OCI-LY3 (cell line): ENCODE results near the gene TATDN2.
A peak's percentile ranks its signal among the peaks of the same experiment; 100 is the strongest.

Experiments used
- H2AFZ ChIP-seq: fragments of 200-600, 300-600 bp; shearing (Covaris generic); 2 replicates; pipeline ENCODE4 v1.6.0; 2014; ENCODE audit warnings: antibody characterized with exemption, low read depth, low read length
- H3K27ac ChIP-seq: fragments of 200-600, 300-600 bp; sonication (generic); 2 replicates; pipeline ENCODE4 v1.5.1; 2014; ENCODE audit warnings: mild to moderate bottlenecking, low read length, moderate library complexity, mixed read lengths
- H3K27me3 ChIP-seq: fragments of 200-600, 300-600 bp; sonication (generic); 2 replicates; pipeline ENCODE4 v1.6.1; 2014; ENCODE audit warnings: low read depth, low read length, mixed read lengths
- H3K36me3 ChIP-seq: fragments of 200-600, 300-600 bp; sonication (generic); replicated peaks from 2 replicates; pipeline ENCODE3; 2014; ENCODE audit warnings: low read depth, low read length, mixed read lengths
- H3K4me1 ChIP-seq: fragments of 300-600, 200-600 bp; sonication (generic); 2 replicates; pipeline ENCODE4 v1.6.1; 2014; ENCODE audit warnings: low read length, mixed read lengths
- H3K4me2 ChIP-seq: fragments of 200-600, 300-600 bp; sonication (generic); 2 replicates; pipeline ENCODE4 v1.6.1; 2014; ENCODE audit warnings: low read length, mixed read lengths
- H3K4me3 ChIP-seq: fragments of 300-600, 200-600 bp; sonication (generic); 2 replicates; pipeline ENCODE4 v1.5.1; 2014; ENCODE audit warnings: antibody characterized with exemption, mild to moderate bottlenecking, low read length, moderate library complexity
- H3K79me2 ChIP-seq: fragments of 300-600, 200-600 bp; shearing (Covaris generic); 2 replicates; pipeline ENCODE4 v1.6.1; 2014; ENCODE audit warnings: mild to moderate bottlenecking, low read length, mixed read lengths
- H3K9ac ChIP-seq: fragments of 300-600, 200-600 bp; shearing (Covaris generic); 2 replicates; pipeline ENCODE4 v1.6.0; 2014; ENCODE audit warnings: mild to moderate bottlenecking, low read length, moderate library complexity
- H3K9me3 ChIP-seq: fragments of 200-600, 300-600 bp; shearing (Covaris generic); 2 replicates; pipeline ENCODE4 v1.6.1; 2014; ENCODE audit warnings: low read length, mixed read lengths; ENCODE audit not compliant: insufficient read depth
- H4K20me1 ChIP-seq: fragments of 200-600, 300-600 bp; sonication (generic); 2 replicates; pipeline ENCODE4 v1.6.1; 2016; ENCODE audit warnings: low read length, mixed read lengths; ENCODE audit not compliant: insufficient read depth
- CTCF ChIP-seq: fragments of 200-600, 300-600 bp; sonication (generic); IDR thresholded peaks from 2 replicates; pipeline ENCODE4 v1.5.1; 2014; ENCODE audit warnings: antibody characterized with exemption, low read length, low read depth
- EZH2phosphoT487 ChIP-seq: fragments of 200-600 bp; shearing (Covaris generic); IDR thresholded peaks from 2 replicates; pipeline ENCODE4 v1.6.1; 2018; ENCODE audit warnings: antibody characterized with exemption, mixed run types, low read depth

The TATDN2 gene

DNA sequence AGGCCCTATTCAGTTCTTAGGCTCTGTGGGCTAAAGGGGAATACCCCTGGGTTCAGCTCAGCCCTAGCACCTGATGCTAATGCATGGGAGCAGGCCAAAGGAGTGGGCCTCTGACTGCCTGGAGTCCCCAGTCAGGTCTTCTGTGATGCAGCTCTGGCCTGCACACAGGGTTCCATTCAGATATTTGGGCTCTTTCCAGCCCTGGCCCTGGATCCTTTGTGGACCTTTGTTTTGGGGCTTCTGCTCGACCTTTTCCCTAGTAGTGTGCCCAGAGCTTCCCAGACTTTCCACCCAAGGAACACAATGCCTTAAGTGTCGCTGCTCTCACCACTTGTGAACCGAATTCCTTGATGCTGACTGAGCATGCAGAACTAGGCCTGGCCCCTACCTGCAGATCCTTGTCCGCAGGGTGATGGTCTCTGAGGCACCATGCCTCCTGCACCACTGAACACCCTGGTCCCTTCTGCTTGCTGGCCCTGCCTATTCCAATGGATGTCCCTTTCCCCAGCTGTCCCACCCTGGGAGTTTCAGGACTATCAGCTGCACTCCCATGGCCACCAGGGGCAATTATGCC lies 67.6 kb downstream of the TATDN2 start:
- Histone ChIP-seq H3K36me3 (peaks cover 68% of the 10 kb centered on the region), H4K20me1 (peaks cover 17% of the 10 kb centered on the region)

GRCh38 chr3:10317311-10317960 lies 69.2 kb downstream of the TATDN2 start:
- no peak overlapping the region for H3K4me2 ChIP-seq
- no peaks in the 10 kb centered on the region for H3K9me3 ChIP-seq
- H3K4me1 ChIP-seq: peaks cover 9% of the 10 kb centered on the region
- TF ChIP-seq CTCF (no peak), EZH2phosphoT487 (no peak)
- peaks cover 53% of the 10 kb centered on the region for H3K36me3 ChIP-seq
- no peak overlapping the region for H3K27ac ChIP-seq
- H3K79me2 ChIP-seq: peaks cover 40% of the 10 kb centered on the region
- no peak overlapping the region for H2AFZ ChIP-seq
- H3K9ac ChIP-seq: no peak overlapping the region
- H4K20me1 ChIP-seq: peaks cover 14% of the 10 kb centered on the region; the same call in 1 of the 2 replicates
- no peaks in the 10 kb centered on the region for H3K27me3 ChIP-seq
- H3K4me3 ChIP-seq: no peak overlapping the region

More for the DNA sequence above, 67.6 kb downstream of the TATDN2 start:
- H3K27me3 ChIP-seq: no peaks in the 10 kb centered on the region
- no peaks in the 10 kb centered on the region for H3K9me3 ChIP-seq
- H3K79me2 ChIP-seq: peaks cover 39% of the 10 kb centered on the region
- no peak overlapping the region for H3K4me2 ChIP-seq
- no peak overlapping the region for H3K27ac ChIP-seq
- H2AFZ ChIP-seq: no peak overlapping the region
- H3K4me1 ChIP-seq: peaks cover 12% of the 10 kb centered on the region
- H3K9ac ChIP-seq: no peak overlapping the region
- TF ChIP-seq EZH2phosphoT487 (no peak), CTCF (no peak)
- H3K4me3 ChIP-seq: no peak overlapping the region

DNA sequence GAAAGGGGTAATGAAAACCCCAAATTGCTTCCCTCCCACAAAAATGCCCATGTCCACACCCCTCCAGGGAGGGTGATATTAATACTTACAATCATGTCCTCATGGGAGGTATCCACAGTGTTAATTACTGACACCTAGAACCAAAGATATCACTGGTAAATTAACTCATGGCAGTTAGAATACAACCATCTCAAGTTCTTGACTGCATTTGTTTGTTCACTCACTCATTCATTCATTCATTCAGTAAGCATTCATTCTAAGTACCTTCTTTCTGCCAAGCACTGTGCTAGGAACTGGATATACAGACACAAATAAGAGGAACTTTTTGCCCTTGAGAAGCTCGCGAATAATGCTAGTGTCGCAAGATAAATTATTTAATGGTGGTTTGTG lies 69.7 kb downstream of the TATDN2 start:
- Histone ChIP-seq H3K4me2 (no peak overlapping the region), H4K20me1 (peaks cover 14% of the 10 kb centered on the region; the same call in 1 of the 2 replicates), H3K36me3 (peaks cover 50% of the 10 kb centered on the region), H3K9me3 (no peaks in the 10 kb centered on the region), H2AFZ (no peak overlapping the region), H3K9ac (no peak overlapping the region), H3K4me1 (peaks cover 9% of the 10 kb centered on the region), H3K27ac (no peak overlapping the region), H3K4me3 (no peak overlapping the region), H3K79me2 (peaks cover 40% of the 10 kb centered on the region), H3K27me3 (no peaks in the 10 kb centered on the region)
- TF ChIP-seq CTCF: no peak
- TF ChIP-seq EZH2phosphoT487: no peak

DNA sequence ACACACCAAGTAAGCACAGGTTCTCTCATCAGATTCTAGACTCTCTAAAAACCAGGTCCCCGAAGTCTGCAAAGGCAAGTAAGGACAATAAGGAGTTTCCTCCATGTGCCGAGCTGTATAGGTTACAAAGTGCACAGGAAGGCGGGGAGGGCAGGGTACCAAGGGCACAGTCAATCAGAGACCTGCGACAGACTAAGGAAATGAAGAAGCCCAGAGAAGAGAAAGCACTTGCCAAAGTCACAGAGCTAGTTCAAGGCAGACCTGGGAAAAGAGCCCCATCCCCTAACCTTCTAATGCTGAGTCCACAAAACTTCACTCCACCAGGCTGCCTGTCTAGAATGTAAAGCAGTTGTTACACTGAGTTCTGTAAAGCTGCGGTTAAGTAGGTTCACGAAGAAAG lies 71.0 kb downstream of the TATDN2 start:
- Histone ChIP-seq H3K4me3 (peak overlapping the region; percentile 96; the same call in 1 of the 2 replicates), H3K4me2 (peak overlapping the region; percentile 97), H3K9me3 (no peaks in the 10 kb centered on the region), H4K20me1 (peaks cover 14% of the 10 kb centered on the region; the same call in 1 of the 2 replicates), H3K27ac (no peak overlapping the region), H3K27me3 (no peaks in the 10 kb centered on the region), H3K36me3 (peaks cover 39% of the 10 kb centered on the region), H2AFZ (no peak overlapping the region), H3K4me1 (peaks cover 9% of the 10 kb centered on the region), H3K9ac (no peak overlapping the region), H3K79me2 (peaks cover 40% of the 10 kb centered on the region)
- TF ChIP-seq EZH2phosphoT487 (no peak), CTCF (no peak)
